A673 (cell line): Measurements from ENCODE around the gene CR2. TPM values are rescaled to one million over a fixed set of nuclear protein-coding genes. Genes with fewer than 3 reads are reported as not detected.

Experiments
- BruUV-seq: library from RNA; stranded (reverse); fragments of 400-500 nt; replicated peaks from 2 replicates; lab custom pipeline; 2021; lab: Mats Ljungman, UMichigan
- CTCF ChIA-PET: fragments of 300-600 bp; sonication (Branson Sonifier 250); formaldehyde crosslinking; loops from one replicate; lab custom pipeline; 2022; ENCODE audit warnings: antibody characterized with exemption; lab: Charles Lee
- POLR2A ChIA-PET: fragments of 300-600 bp; sonication (Branson Sonifier 250); formaldehyde crosslinking; loops from one replicate; lab custom pipeline; 2022; ENCODE audit warnings: antibody characterized with exemption; ENCODE audit not compliant: low non-redundant PET; lab: Charles Lee
- DNase-seq: peaks from one replicate; pipeline ENCODE4 v3.0.0-alpha.2; 2015; ENCODE audit warnings: low spot score
- H3K27ac ChIP-seq: fragments of 200-600 bp; sonication (generic); 2 replicates; pipeline ENCODE4 v1.5.1; 2016; ENCODE audit warnings: mixed run types, low read depth, mild to moderate bottlenecking, mixed read lengths, antibody characterized with exemption, low read length; ENCODE audit not compliant: poor library complexity, severe bottlenecking
- H3K27me3 ChIP-seq: fragments of 200-600 bp; sonication (generic); replicated peaks from 2 replicates; pipeline ENCODE4 v1.6.1; 2017; ENCODE audit warnings: mixed run types, low read depth, mild to moderate bottlenecking, mixed read lengths, antibody characterized with exemption, low read length; ENCODE audit not compliant: insufficient read depth, poor library complexity
- H3K36me3 ChIP-seq: fragments of 200-600 bp; sonication (generic); 2 replicates; pipeline ENCODE4 v1.6.1; 2016; ENCODE audit warnings: mixed run types, mild to moderate bottlenecking, mixed read lengths, antibody characterized with exemption, low read length; ENCODE audit not compliant: insufficient read depth, poor library complexity, severe bottlenecking
- H3K4me1 ChIP-seq: fragments of 200-600 bp; sonication (generic); 2 replicates; pipeline ENCODE4 v1.6.1; 2017; ENCODE audit warnings: mixed run types, mild to moderate bottlenecking, mixed read lengths, antibody characterized with exemption, low read length; ENCODE audit not compliant: insufficient read depth, poor library complexity, severe bottlenecking
- H3K4me3 ChIP-seq: fragments of 200-600 bp; sonication (generic); 2 replicates; pipeline ENCODE4 v1.5.1; 2016; ENCODE audit warnings: low read depth, mixed run types, mild to moderate bottlenecking, mixed read lengths, low read length; ENCODE audit not compliant: poor library complexity, severe bottlenecking
- H3K9me3 ChIP-seq: fragments of 200-600 bp; sonication (generic); 2 replicates; pipeline ENCODE4 v1.6.1; 2016; ENCODE audit warnings: mixed run types, low read depth, mild to moderate bottlenecking, mixed read lengths, antibody characterized with exemption, low read length; ENCODE audit not compliant: poor library complexity, severe bottlenecking
- EZH2 ChIP-seq: fragments of 200-600 bp; sonication (generic); IDR thresholded peaks from 2 replicates; pipeline ENCODE4 v1.6.1; 2017; ENCODE audit warnings: borderline replicate concordance, low read depth, mild to moderate bottlenecking, mixed read lengths, antibody characterized with exemption, low read length; ENCODE audit not compliant: poor library complexity, severe bottlenecking
- intact Hi-C: fragments of 100-400 bp; cut with micrococcal nuclease; formaldehyde crosslinking; loops from one replicate; pipeline ENCODE4 v1.10.0; 2022; ENCODE audit not compliant: unreplicated experiment
- total RNA-seq: library from RNA; stranded (reverse); gene quantifications from 2 replicates; pipeline ENCODE4 v1.2.3, GENCODE V29; 2021
- TF ChIP-seq, protein P1 (sequence below): fragments of 300-800, 200-600 bp; sonication (generic); conservative IDR thresholded peaks from 2 replicates; pipeline ENCODE4 v1.5.1; 2017; ENCODE audit warnings: low read depth, mild to moderate bottlenecking, antibody characterized with exemption, low read length, moderate library complexity, mixed read lengths

Gene CR2
- total RNA-seq, 1 experiment from 2014 or later = not detected

DNA sequence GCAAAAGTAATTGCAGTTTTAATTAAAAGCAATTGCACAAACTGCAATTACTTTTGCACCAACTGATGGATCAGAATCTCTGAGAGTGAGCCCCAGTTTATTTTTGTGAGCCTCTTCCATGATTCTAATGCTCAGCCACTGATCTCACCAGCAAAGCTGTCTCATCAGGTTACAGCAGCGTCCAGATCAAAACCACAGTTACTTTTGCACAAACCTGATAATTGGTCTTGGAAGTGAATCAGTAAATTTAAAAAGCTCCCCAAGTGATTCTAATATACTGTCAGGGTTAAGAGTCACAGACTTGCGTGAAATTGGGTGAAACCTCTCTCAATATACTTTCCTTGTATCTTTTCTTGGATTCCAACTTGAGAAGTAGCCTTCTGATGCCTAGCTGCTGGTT is 13.5 kb upstream of the CR2 start:
- no TSS peak for BruUV-seq
- H3K36me3 ChIP-seq = no peaks in the 10 kb centered on the region
- no peaks in the 10 kb centered on the region for H3K4me1 ChIP-seq
- intact Hi-C loops = no loop called here
- no peak overlapping the region for H3K27ac ChIP-seq
- H3K27me3 ChIP-seq = peaks cover 35% of the 10 kb centered on the region
- POLR2A ChIA-PET = no interaction called here
- no peaks in the 10 kb centered on the region for H3K9me3 ChIP-seq
- CTCF ChIA-PET = no interaction called here
- no peak overlapping the region for H3K4me3 ChIP-seq
- TF ChIP-seq EZH2 = no peak
- TF ChIP-seq, protein P1, sequence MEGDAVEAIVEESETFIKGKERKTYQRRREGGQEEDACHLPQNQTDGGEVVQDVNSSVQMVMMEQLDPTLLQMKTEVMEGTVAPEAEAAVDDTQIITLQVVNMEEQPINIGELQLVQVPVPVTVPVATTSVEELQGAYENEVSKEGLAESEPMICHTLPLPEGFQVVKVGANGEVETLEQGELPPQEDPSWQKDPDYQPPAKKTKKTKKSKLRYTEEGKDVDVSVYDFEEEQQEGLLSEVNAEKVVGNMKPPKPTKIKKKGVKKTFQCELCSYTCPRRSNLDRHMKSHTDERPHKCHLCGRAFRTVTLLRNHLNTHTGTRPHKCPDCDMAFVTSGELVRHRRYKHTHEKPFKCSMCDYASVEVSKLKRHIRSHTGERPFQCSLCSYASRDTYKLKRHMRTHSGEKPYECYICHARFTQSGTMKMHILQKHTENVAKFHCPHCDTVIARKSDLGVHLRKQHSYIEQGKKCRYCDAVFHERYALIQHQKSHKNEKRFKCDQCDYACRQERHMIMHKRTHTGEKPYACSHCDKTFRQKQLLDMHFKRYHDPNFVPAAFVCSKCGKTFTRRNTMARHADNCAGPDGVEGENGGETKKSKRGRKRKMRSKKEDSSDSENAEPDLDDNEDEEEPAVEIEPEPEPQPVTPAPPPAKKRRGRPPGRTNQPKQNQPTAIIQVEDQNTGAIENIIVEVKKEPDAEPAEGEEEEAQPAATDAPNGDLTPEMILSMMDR = no peak
- no peak for DNase-seq

DNA sequence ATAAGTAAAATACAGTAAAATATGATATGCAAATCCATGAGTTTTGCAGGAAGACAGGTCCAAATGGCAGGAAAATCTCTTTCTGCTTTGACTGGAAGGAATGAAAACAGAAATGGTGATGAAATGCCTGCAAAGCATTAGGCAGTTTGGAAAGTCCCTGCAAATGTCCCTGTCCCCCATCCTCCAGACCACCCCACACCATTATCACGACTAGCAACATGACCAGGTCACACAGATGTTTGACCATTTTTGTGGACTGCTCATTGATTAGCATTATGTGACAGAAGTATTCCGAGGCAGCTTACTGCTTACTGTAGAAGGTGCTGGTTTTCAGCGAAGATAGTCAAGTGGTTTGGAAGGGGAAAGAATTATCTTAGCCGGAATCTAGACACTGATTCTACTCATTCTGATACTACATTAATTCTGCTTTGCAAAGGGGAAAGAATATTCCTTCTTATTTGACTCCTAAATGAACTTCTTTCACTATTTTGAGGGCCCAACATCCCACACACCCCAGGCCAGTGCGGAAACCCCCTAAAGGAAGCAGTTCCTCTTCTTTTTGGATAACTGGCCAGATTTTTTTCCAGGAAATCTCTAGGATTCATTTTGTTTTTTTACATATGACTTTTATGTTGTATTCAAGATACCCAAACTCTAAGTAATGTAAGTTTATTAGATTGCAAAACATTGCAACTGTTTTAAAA is 9.5 kb upstream of the CR2 start:
- TF ChIP-seq EZH2 = no peak
- TF ChIP-seq, protein P1 = no peak
- Histone ChIP-seq H3K36me3 (no peaks in the 10 kb centered on the region), H3K4me1 (no peaks in the 10 kb centered on the region), H3K9me3 (no peaks in the 10 kb centered on the region), H3K4me3 (no peak overlapping the region), H3K27me3 (peaks cover 58% of the 10 kb centered on the region), H3K27ac (no peak overlapping the region)
- no peak for DNase-seq
- BruUV-seq = no TSS peak
- intact Hi-C loops = no loop called here
- ChIA-PET POLR2A (no interaction called here), CTCF (no interaction called here)

DNA sequence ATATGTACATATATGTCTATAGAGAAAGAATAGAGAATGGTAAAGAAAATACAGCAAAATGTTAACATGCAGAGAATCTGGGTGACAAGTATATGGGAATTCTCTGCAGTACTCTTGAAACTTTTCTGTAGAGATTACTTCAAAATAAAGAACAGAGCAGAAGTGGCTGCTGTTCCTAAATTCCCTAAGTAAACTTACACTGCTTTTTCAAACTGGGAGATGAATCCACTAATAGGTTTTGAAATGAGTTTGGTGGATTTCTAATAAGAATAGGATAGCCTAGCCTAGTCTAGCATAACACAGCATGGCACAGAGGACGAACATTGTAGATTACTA is 450 bp upstream of the CR2 start:
- CTCF ChIA-PET = no interaction called here
- Histone ChIP-seq H3K4me1 (no peaks in the 10 kb centered on the region), H3K27me3 (peaks cover 94% of the 10 kb centered on the region), H3K36me3 (no peaks in the 10 kb centered on the region), H3K27ac (no peak overlapping the region), H3K9me3 (no peaks in the 10 kb centered on the region), H3K4me3 (no peak overlapping the region)
- POLR2A ChIA-PET = no interaction called here
- TF ChIP-seq EZH2 = no peak
- TF ChIP-seq, protein P1 = no peak
- no peak for DNase-seq
- no TSS peak for BruUV-seq
- intact Hi-C loops = no loop called here
